ENCODE measurements around the gene TRIM46.

DNA sequence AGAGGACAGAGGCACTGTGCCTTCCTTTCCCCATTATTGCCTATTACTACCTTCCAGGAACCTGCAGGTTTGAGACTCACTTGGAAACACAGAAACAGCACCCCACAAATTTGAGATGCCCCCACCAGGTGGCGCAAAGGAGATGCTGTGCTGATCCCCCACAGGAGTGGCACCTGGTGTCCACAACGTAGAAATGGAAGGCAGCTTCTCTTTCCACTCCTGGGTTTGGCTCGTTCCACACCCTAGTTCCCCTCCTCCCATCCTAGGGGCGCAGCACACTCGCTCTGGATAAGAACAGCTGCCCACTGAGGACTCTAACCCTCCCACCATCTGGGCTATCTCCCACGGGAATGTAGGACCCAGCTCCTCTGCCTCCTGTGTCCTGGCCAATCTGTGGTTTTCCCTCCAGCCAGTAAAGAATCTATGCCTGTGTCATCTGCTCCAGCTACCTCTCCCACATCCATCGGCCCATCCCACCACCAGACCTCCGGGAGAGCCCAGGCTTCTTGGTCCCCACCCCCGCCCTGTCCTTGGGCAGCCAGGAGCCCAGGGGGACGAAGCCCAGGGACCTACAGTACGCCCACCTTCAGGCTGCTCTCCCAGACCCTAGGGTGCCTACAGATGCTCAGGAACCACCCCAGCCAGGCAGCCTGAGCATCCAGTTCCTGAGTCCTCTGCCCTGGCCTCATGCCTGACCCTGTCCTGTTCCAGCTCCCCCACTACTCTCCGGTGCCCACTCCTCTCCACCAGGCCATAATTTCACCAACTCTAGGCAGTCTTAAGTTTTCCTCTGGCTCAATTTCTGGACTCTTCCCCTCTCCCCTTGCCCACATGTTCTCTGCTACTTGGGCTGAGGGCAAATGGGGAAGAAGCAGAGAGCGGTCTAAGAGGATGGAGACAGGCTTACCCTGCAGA lies 33.5 kb downstream of the TRIM46 start:
- TF ChIP-seq, protein P1, sequence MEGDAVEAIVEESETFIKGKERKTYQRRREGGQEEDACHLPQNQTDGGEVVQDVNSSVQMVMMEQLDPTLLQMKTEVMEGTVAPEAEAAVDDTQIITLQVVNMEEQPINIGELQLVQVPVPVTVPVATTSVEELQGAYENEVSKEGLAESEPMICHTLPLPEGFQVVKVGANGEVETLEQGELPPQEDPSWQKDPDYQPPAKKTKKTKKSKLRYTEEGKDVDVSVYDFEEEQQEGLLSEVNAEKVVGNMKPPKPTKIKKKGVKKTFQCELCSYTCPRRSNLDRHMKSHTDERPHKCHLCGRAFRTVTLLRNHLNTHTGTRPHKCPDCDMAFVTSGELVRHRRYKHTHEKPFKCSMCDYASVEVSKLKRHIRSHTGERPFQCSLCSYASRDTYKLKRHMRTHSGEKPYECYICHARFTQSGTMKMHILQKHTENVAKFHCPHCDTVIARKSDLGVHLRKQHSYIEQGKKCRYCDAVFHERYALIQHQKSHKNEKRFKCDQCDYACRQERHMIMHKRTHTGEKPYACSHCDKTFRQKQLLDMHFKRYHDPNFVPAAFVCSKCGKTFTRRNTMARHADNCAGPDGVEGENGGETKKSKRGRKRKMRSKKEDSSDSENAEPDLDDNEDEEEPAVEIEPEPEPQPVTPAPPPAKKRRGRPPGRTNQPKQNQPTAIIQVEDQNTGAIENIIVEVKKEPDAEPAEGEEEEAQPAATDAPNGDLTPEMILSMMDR (IDR thresholded peaks at IDR 0.05; ENCODE audit: low read depth, low read length): peak; percentile 89
- TF ChIP-seq POLR2A (IDR thresholded peaks at IDR 0.05; ENCODE audit: extremely low read depth, insufficient read length) (no peak), MYC (IDR thresholded peaks at IDR 0.05; ENCODE audit: low read depth, low read length) (peak; percentile 43; the same call in 1 of the 2 replicates)
- TF ChIP-seq, protein P2, sequence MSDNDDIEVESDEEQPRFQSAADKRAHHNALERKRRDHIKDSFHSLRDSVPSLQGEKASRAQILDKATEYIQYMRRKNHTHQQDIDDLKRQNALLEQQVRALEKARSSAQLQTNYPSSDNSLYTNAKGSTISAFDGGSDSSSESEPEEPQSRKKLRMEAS (IDR thresholded peaks at IDR 0.05; ENCODE audit: low read depth, low read length): no peak

Measured in NB4 (cell line).